HG02798 (cell line): ENCODE measurements around the gene IL1RL2.

Source experiments
- ATAC-seq: cut with Tn5 transposase; IDR thresholded peaks from one replicate; pipeline ENCODE4 v1.9.1; 2021; ENCODE audit warnings: mild to moderate bottlenecking; ENCODE audit not compliant: unreplicated experiment, poor library complexity

Gene IL1RL2

DNA sequence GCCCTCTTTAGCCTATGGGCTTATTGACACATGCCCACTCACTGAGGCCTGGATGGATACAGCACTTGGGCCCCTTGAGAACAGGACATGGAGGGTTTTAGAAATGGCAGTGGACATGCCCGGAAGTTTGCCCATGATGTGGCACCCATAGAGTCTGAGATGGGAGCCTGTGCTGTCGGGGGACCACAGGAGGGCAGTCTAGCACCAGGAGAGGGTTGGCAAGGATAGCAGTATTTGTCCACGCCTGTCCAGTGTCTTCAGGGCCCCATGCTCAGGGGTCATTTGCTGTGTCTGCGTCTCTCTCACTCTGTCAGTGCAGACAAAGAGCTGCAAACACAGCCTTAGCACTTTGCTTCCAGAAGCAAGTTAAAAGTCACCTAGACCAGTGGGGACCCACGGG is 48.7 kb downstream of the IL1RL2 start:
- ATAC-seq = no peak

DNA sequence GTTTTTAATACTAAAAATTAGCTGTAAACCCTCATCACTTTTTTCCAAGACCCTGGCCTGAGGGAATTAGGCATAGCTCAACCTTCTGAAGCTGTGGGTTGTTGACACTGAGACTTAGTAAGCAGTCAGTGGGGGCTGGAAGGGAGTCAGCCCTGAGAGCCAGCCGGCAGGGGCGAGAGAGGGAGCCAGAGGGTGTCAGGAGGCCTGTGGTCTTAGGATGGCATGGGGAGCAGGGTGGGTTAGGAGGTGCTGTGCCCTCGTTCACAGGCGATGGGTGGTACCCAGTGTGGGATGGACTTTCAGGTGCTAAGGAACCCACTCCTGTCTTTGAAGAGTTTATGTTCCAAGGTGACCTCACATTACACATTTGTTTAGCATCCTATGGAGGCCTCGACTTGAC is 49.3 kb downstream of the IL1RL2 start:
- ATAC-seq = no peak

DNA sequence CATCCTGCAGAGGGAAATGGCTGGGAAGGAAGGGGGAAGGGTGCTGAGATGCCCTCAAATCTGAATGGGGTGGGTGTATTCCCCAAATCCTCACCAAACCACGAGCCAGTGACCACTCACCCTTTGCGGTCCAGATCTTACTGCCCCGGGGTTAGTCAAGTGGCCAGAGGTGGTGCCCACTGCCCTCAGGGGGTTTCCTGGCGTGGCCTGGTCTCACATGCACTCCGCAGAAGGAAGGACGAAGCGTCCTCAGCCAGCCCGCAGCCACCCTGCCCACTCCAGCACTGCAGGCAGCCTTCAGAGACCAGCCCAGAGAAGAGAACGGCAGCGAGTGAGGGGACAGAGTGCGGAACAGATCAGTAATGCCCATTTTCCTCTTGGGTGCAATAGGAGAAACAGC is 50.4 kb downstream of the IL1RL2 start:
- ATAC-seq = no peak

DNA sequence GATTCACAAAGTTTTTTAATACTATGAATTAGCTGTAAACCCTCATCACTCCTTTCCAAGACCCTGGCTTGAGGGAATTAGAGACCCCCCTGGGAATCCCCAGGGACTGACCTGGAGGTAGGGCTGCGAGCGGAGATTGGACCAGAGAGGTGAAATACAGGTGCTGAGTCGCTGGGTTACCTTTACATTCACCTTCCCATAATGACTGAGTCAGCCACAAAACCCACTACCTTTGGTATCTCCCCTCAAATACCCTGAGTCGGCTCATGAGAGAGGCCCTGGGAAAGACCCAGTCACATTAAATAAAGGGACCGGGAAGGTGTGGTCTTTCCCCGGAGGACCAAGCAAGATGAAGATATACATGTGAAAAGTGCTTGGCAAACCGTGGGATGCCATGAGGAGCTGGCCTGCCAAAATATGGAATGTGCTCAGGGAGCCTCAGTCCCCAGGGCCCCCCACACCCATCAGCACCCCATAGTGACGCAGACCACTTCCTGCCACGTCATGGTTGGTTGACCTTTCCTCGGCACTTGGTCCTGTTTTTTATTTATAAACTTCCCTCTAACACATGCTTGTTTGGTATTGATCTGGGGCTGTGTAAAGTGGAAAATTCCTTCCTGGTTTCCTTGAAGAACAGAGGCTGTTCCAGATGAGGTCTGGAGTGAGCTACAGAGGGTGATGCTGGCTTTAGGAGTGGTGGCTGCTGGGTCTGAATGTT is 51.4 kb downstream of the IL1RL2 start:
- ATAC-seq = no peak

DNA sequence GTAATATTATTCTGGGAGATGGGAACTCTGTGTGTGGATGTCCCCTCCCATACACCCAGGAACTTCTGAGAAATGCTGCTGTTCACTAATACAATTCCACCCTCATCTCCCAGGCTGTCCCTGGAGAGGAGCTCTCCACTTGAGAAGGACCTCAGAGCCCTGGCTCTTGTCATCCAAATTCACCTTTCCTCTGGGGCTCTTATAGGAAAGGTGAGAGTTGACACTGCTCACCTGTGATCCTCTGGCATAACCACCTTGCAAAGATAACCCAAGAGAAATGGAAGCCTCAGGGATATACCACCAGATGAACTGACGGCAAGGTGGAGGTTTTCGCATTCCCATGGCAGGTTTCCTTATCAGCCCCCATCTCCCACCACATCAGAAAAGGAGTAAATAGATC is 52.0 kb downstream of the IL1RL2 start:
- no peak for ATAC-seq

DNA sequence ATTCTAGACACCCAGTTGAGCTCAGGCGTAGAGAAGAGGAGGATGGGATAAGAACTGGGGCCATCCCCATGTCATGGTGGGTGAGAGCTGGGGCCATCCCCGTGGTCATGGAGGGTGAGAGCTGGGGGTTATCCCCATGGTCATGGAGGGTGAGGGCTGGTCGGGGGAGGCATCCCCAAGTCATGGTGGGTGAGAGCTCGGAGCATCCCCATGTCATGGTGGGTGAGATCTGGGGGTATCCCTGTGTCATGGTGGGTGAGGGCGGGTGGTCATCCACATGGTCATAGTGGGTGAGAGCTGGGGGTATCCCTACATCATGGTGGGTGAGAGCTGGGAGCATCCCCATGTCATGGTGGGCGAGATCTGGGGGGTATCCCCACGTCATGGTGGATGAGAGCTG is 52.5 kb downstream of the IL1RL2 start:
- no peak for ATAC-seq

DNA sequence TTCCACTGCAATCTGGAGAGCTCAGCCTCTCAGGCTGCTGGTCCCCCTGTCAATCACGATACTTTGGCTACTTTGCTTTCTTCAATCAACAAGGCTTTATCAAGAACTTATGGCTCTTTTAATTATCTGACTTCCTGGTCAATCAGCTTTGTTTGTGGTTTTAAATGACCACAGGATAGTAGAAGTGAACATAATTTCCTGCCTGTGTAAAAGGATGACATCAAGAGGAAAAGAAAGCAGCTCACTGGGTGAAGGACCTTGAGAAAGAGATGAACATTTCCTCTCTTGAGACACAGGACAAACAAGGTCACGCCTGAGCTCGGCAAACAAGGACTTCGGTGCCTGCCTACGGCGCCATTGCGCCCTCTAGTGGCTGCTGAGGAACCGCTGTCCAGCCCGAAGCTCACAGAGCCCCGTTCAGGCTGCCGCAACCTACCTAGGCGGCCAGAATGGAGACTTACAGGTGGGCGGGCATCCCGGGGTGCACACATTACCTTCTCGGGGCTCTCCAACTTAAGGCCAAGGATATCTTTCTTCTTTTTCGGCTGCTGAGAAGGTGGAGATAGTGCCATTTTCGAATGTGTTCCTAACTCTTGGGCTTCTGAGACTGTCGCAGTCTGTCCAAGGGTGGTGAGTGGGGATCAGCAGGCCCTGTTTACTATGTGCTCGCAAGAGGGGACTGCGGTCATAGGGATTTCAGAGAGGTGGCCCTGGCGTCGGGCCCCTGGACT is 54.0 kb downstream of the IL1RL2 start:
- peak; percentile 94 for ATAC-seq

DNA sequence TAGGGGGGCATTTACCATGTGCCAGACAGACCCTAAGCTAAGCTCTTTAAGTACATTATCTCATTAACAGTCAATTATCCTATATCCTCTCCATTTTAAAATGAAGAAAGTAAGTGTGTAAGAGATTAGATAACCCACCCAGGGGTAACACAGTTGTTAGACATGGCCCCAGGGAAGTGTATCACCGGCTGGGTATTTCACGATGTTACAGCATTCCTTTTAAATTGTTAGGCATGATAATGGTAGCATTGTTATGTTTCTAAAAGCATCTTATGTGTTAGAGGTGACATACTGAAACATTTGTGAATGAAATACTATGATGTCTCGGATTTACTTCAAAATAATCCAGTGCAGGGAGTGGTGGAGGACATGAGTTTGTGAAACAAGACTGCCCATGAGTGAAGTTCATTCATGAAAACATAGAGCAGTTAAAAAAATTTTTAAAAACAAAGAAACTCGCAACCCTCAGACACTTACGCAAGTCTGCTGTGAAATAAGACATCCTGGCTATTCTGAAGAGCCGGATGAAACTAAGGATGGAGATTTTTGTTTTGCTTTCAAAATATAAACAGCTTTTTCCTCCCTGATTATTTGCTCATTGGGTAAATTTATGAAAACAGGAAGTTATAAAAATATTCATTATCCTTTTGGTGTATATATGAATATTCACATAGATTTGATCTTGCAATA is 54.9 kb downstream of the IL1RL2 start:
- ATAC-seq = no peak

DNA sequence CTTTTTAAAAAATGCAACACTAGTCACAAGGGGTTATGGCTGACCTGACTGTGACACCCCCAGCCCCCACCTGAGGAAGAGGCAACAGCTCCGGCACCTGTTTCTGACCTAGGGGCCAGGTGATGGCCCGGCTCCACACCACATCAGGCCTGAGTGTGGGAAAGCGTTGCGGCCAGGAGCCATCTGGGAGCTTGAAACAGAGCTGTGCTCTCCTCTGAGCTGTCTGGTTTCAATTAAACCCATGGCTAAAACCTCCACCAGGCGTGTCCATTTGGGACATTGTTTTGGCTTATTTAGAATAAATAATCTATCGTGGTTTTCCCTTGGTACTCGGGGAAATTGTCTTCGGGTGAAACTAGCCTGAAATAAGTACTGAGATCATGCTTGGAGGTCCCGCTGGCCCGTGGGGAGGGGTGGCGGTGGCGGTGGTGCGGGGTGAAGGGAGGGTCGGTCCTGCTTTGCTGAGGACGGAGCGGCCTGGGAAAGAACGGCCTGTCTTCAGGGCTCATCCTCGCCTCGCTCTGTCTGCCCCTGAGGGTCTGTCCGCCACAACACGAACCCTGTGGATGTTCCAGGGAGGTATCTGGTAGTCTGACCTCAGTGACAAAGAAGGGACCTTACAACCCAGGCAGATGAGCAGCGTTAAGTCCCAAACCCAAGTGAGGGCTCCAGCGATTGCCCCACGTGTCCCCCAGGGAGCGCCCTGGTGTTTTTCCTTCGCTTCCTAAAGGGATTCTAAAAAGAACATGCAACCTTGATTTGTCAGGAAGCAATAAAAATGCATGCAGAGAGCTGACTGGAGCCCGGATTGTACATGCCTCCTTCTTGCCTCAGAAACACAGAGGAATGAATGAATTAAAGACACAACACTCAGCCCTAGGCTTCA is 58.7 kb downstream of the IL1RL2 start:
- no peak for ATAC-seq

DNA sequence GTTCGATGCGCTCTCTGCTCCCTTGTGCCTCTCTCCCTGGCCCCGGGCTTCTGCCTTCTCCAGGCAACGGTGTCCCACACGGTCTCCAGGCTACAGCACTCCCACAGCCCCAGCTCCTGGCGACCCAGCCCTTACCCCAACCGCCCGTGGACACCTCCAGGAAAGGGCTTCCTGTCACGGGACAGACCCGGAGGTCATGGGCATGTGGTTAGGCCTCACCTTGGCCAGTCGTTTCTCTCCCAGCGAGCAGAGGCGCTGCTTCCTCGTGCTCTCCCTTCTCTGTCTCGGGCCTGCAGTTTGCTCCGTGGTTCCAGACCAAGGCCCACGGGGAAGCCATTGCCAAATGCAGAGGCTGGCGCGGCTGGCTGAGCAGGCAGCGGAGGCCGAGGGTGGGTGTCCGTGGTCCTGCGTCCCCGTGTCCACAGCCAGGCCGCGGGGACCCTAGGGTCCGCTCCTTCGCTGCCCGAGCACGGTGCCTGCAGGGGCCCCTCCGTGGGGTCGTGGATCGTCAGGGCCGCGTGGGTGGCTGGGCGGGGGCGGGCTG is 63.5 kb downstream of the IL1RL2 start:
- no peak for ATAC-seq

DNA sequence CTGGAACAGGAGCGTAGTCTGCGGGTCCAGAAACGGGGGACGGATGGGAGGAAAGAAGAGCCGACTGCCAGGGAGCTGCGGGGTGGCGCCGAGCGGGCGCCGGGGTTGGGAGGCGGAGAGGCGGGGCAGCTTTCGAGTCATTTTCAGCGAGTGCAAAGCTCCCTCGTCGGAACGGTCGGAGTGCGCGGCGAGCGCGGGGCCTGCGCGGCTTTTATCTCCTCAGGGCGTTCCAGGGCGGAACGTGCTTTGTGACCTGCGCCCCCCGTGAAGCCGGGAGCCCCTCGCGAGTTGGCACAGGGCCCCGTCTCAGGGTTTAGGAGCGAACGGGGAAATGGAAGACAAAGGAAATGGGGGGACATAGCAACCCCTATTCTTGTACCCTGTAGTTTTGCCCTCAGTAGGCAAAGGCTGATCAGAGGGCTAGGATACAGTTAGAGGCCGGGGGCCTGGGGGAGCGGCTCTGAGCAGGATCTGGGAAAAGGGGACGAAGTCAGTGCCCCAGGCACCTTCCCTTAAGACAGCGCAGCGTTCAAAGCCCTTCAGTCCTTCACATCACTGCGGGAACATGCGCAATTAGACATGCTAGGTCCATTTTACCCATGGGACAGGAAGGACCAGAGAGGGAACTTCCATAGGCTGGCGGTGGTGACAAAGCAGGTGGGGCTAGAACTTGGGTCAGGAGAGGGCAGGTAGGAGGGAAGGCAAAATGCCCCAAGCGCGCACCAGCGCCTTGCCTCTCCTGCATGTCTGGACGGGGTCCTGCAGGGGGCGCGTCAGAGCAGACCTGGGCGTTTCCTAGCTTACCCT is 64.4 kb downstream of the IL1RL2 start:
- ATAC-seq = peak; percentile 56

DNA sequence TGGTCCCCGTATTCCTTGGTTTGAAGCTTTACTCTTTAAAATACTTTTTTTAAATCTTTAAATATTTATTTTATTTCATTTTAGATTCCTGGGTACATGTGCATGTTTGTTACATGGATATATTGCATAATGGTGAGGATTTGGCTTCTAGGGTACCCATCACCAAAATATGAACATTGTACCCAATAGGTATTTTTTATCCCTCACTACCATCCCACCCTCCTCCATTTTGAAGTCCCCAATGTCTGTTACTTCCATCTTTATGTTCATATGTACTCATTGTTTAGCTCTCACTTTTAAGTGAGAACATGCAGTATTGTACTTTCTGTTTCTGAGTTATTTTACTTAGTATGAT is 65.0 kb downstream of the IL1RL2 start:
- ATAC-seq = no peak

DNA sequence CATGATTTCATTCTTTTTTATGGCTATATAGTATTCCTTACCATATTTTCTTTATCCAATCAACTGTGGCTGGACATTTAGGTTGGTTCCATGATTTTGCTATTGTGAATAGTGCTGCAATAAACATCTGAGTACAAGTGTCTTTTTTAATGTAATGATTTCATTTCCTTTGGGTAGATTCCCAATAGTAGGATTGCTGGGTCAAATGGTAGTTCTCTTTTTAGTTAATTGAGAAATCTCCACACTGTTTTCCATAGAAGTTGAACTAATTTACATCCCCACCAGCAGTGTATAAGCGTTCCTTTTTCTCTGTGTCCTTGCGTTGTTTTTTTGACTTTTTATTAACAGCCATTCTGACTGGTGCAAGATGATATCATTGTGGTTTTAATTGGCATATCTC is 65.4 kb downstream of the IL1RL2 start:
- ATAC-seq = no peak

DNA sequence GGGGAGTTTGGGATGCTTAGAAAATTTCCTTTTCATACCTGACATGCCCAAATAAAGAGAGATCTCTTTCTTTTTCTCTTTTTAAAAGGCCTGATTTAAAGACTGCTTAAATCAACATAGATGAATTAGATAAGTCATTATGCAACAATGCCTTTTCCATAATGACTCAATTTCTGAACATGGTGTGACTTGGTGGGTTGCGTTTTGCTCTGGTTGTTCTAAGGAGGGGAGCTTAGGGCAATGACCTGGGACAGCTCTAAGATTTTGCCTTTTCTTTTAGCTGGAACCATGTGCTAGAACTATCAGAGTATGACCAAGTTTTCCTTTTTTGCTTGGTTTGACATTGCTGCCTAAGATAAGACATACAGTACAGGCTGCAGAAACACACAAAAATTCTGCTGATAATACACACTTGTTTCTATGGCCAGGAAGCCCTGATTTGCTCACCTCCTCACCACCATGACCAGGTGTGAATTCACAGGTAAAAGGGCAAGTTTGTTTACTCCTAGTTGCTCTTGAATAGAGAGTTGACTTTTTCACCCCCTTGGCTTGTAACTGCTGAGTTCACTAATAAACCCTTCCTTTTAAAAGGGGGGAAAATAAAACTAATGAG is 66.4 kb downstream of the IL1RL2 start:
- no peak for ATAC-seq

DNA sequence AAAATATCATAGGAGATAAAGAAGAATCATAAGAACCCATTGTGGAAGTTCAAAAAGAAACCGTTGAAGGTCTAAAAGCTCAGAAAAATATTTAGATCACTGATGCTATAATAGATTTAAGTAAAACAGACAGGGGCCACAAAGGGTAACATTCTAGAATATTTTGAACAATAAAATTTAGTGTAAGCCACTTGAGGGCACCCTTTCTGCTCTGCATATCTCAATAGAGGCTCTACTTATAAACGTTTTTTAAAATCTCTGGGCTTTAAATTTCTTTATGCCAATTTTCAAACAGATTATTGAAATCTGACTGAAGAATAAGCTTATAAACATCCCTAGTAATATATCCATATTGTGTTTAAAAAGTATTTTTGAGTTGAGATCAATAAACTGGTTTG is 66.9 kb downstream of the IL1RL2 start:
- no peak for ATAC-seq

DNA sequence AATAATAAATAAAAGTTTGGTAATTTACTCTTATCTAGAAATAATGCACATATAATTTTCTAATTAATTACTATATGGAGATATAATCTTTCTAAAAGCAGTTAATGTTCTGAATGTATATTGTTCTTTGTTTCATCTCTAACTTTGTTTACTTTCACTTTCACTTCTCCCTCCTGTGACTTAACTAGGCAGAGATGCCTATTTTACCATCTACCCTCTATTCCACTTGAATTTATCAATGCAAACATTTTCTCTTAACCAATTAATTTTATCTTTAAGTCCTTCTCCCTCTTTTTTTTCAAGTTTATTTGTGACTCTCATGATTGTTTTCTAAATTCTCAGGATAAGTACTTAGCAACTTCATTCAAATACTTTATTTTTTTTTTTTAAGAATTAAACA is 69.5 kb downstream of the IL1RL2 start:
- ATAC-seq = no peak

DNA sequence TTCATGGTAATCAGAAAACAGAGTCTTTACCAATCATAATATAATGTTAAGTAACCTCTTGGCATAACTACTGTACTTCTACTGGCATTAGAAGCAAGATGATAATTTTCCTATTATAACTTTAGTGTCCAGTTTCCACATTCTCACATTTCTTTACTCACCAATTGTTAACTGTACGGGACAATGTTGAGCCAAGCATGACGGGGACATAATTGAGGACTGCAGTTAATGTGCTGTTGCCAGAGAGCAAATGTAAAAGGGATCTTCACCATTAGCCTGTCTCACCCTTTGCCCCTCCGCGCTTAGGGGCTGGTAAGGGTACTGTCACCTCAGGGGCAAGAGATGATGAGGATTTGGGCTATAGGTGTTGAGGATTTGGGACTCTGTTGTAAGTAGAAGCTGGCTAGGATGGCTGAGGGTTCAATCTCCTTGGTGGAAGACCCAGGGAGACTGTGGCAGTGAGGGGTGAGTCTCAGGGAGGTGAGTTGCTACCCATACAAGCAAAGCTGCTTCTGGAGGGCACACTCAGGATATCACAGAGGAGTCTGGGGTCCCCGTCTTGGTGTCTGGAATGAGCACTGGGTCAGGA is 70.1 kb downstream of the IL1RL2 start:
- ATAC-seq = no peak

DNA sequence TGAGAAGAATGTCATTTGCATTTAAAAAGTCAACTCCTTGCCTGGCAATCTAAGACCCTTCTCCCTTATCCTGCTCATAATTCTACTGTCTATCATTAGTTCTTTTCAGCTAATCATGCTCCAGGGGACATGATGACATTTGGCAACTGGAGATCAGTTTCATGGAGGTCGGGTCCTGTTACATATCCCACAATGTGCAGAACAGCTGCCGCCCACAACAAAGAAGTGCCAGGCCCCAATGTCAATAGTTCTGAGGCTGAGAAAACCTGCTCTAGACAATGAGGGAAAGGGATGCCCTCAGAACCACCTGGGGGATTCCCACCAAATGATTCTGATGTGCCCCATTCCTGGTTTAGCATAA is 71.2 kb downstream of the IL1RL2 start:
- no peak for ATAC-seq
